ENCODE results near the gene SENP1. TPM values are rescaled to one million over a fixed set of nuclear protein-coding genes. Genes with fewer than 3 reads are reported as not detected.

The SENP1 gene
- total and polyA plus RNA-seq, 5 donors from 2014 or later = 10.7 to 25.1 (median 12.9) TPM

DNA sequence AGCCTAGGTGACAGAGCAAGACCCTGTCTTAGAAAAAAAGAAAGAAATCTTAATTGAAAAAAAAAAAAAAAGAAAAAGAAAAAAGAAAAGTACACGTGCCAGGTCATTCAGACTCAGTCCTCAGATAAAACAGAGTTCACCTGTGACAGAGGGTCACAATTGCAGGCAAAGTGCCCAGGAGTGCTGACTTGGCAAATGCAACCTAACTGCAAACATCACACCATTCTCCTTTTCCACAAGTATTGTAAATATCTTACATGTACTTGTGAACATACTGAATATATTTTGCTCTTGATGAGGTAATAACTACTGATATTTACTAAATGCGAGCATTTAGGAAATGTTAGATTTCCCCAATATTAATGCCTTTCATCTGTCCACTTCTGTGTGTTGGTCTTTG, 92.6 kb downstream of the SENP1 start:
- ATAC-seq (ENCODE audit: low read depth in 2 of 2) = no peak
- H3K27ac Mint-ChIP-seq = no peak overlapping the region
- peaks cover 27% of the 10 kb centered on the region for H3K27me3 ChIP-seq (ENCODE audit: control insufficient read depth, insufficient read depth, low read length)
- peaks cover 36% of the 10 kb centered on the region for H3K27me3 Mint-ChIP-seq
- no peaks in the 10 kb centered on the region for H3K36me3 Mint-ChIP-seq
- peaks cover 0 to 6% (median 0%) of the 10 kb centered on the region in 7 donors for H3K9me3 Mint-ChIP-seq
- H3K4me1 Mint-ChIP-seq = no peaks in the 10 kb centered on the region
- no peak for DNase-seq
- H3K4me3 Mint-ChIP-seq = no peak overlapping the region
- H3K9me3 ChIP-seq (ENCODE audit: control insufficient read depth in 2 of 2, low read length in 2 of 2) = no peaks in the 10 kb centered on the region
- H3K4me3 ChIP-seq (ENCODE audit: low read depth, low read length) = no peak overlapping the region
- H3K27ac ChIP-seq (ENCODE audit: insufficient read depth, low read length, poor library complexity, severe bottlenecking) = no peak overlapping the region
- H3K36me3 ChIP-seq (ENCODE audit: control insufficient read depth, insufficient read depth, low read length) = no peaks in the 10 kb centered on the region
- no peaks in the 10 kb centered on the region for H3K4me1 ChIP-seq (ENCODE audit: control insufficient read depth, insufficient read depth, low read length, poor library complexity, severe bottlenecking)

DNA sequence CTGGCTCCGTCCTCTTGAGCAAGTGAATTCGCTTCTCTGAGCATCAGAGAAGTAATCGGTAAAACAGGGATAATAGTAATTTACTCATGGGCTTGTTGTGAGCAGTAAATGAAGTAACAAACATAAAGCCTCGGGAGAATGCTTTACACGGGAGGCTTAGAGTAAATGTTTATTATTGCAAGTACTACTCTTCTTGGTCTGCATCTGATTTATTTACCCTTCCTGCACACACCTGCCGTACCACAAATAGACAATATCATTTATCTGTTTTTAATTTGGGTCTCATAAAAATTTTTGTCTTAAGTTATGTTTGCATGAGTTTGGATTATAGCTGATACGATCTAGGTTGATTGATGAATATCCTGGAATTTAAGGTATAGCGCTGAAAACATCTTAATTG, 93.8 kb downstream of the SENP1 start:
- Histone ChIP-seq H3K4me3 (ENCODE audit: low read depth, low read length) (no peak overlapping the region), H3K27ac (ENCODE audit: insufficient read depth, low read length, poor library complexity, severe bottlenecking) (no peak overlapping the region), H3K27me3 (ENCODE audit: control insufficient read depth, insufficient read depth, low read length) (peaks cover 36% of the 10 kb centered on the region), H3K36me3 (ENCODE audit: control insufficient read depth, insufficient read depth, low read length) (no peaks in the 10 kb centered on the region), H3K9me3 (ENCODE audit: control insufficient read depth in 2 of 2, low read length in 2 of 2) (no peaks in the 10 kb centered on the region), H3K4me1 (ENCODE audit: control insufficient read depth, insufficient read depth, low read length, poor library complexity, severe bottlenecking) (no peaks in the 10 kb centered on the region)
- Mint-ChIP-seq H3K4me1 (no peaks in the 10 kb centered on the region), H3K27me3 (peaks cover 47% of the 10 kb centered on the region), H3K9me3 (peaks cover 0 to 6% (median 0%) of the 10 kb centered on the region in 7 donors), H3K4me3 (no peak overlapping the region), H3K27ac (peak overlapping the region in 1 of 3 donors; percentile 32), H3K36me3 (no peaks in the 10 kb centered on the region)
- ATAC-seq (ENCODE audit: low read depth in 2 of 2) = no peak
- DNase-seq = no peak

DNA sequence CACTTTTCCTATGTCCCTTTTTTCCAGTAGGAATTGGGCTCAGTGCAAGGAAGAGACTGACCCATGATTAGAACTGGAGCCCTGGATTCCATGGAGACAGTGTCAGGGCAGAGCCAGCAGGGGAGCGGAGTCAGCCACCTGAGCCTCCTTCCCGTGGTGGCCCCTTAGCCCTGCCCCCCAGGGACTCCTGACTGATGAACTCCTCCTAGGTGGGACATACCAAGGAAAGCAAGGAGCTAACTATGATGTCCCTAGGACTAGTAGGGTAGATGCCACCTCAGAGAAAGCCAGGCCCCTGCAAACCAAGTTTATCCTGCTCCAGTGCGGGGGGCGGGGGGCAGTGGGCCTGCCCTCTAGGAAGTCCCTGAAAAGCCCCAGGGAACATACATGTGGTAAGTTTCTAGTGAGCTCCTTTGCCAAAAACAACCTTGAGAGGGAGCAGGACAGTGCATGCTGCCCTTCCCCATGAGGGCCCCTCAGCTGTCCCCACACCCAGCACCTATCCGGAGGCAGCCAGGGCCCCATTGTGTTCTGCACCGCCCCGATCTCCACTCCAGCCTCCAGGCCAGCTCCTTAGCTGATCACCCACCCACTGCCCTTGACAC, 95.4 kb downstream of the SENP1 start:
- H3K4me3 ChIP-seq (ENCODE audit: low read depth, low read length) = no peak overlapping the region
- H3K27me3 ChIP-seq (ENCODE audit: control insufficient read depth, insufficient read depth, low read length) = peaks cover 43% of the 10 kb centered on the region
- H3K36me3 Mint-ChIP-seq = no peaks in the 10 kb centered on the region
- H3K4me1 Mint-ChIP-seq = peaks cover 0 to 2% (median 0%) of the 10 kb centered on the region in 4 donors
- peaks cover 63% of the 10 kb centered on the region for H3K27me3 Mint-ChIP-seq
- peaks cover 0 to 6% (median 0%) of the 10 kb centered on the region in 7 donors for H3K9me3 Mint-ChIP-seq
- H3K4me3 Mint-ChIP-seq = no peak overlapping the region
- ATAC-seq (ENCODE audit: low read depth in 2 of 2) (no peak), DNase-seq (no peak)
- H3K4me1 ChIP-seq (ENCODE audit: control insufficient read depth, insufficient read depth, low read length, poor library complexity, severe bottlenecking) = no peaks in the 10 kb centered on the region
- no peaks in the 10 kb centered on the region for H3K36me3 ChIP-seq (ENCODE audit: control insufficient read depth, insufficient read depth, low read length)
- H3K27ac ChIP-seq (ENCODE audit: insufficient read depth, low read length, poor library complexity, severe bottlenecking) = no peak overlapping the region
- no peaks in the 10 kb centered on the region for H3K9me3 ChIP-seq (ENCODE audit: control insufficient read depth in 2 of 2, low read length in 2 of 2)
- H3K27ac Mint-ChIP-seq = no peak overlapping the region

DNA sequence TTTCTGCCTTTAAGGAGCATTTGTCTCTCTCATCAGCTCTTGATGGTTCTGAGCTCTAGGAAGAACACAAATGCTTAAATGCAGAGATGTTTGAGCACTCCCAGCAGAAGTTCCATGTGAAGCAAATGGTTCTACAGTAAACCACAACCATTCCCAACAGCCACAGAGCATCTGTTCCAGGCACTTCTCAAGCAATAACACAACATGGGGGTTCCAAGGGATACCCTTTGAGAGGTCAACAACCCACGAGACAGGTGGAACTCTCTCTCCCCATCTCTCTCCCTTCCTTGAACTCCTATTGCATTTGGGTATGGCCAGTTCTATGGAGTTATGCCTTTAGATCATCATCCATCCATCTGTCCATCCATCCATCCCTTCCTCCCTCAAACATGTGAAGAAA, 96.4 kb downstream of the SENP1 start:
- peaks cover 72% of the 10 kb centered on the region for H3K27me3 Mint-ChIP-seq
- no peak for DNase-seq
- H3K27ac Mint-ChIP-seq = no peak overlapping the region
- Histone ChIP-seq H3K36me3 (ENCODE audit: control insufficient read depth, insufficient read depth, low read length) (no peaks in the 10 kb centered on the region), H3K27me3 (ENCODE audit: control insufficient read depth, insufficient read depth, low read length) (peaks cover 37% of the 10 kb centered on the region), H3K4me3 (ENCODE audit: low read depth, low read length) (no peak overlapping the region), H3K9me3 (ENCODE audit: control insufficient read depth in 2 of 2, low read length in 2 of 2) (no peaks in the 10 kb centered on the region), H3K4me1 (ENCODE audit: control insufficient read depth, insufficient read depth, low read length, poor library complexity, severe bottlenecking) (peaks cover 5% of the 10 kb centered on the region), H3K27ac (ENCODE audit: insufficient read depth, low read length, poor library complexity, severe bottlenecking) (no peak overlapping the region)
- H3K36me3 Mint-ChIP-seq = no peaks in the 10 kb centered on the region
- no peak for ATAC-seq (ENCODE audit: low read depth in 2 of 2)
- no peak overlapping the region for H3K4me3 Mint-ChIP-seq
- H3K9me3 Mint-ChIP-seq = peaks cover 0 to 6% (median 0%) of the 10 kb centered on the region in 7 donors
- peaks cover 0 to 6% (median 0%) of the 10 kb centered on the region in 4 donors for H3K4me1 Mint-ChIP-seq

DNA sequence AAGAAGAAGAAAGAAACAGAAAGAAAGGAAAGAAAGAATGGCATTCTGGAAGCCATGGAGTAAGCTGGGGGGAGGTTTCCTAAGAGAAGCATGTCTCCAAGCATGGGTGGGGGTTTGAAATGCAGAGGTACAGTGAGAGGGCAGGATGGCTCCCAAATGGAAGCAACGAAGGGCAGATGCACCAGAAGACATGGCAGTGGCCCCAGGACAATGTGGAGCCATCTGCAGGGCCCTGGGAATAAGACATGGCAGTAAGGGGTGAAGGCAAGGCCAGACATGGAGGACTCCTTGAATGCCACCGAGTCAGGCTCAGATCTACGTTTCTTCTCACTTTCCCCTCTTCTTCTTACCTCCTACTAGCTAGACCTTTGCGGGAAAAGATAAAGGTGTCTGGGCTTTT, 96.9 kb downstream of the SENP1 start:
- no peak overlapping the region for H3K4me3 Mint-ChIP-seq
- H3K4me1 Mint-ChIP-seq = peaks cover 0 to 9% (median under 1%) of the 10 kb centered on the region in 4 donors
- no peaks in the 10 kb centered on the region for H3K36me3 Mint-ChIP-seq
- ATAC-seq (ENCODE audit: low read depth in 2 of 2) = no peak
- no peak overlapping the region for H3K27ac Mint-ChIP-seq
- no peak for DNase-seq
- Histone ChIP-seq H3K36me3 (ENCODE audit: control insufficient read depth, insufficient read depth, low read length) (no peaks in the 10 kb centered on the region), H3K4me1 (ENCODE audit: control insufficient read depth, insufficient read depth, low read length, poor library complexity, severe bottlenecking) (peaks cover 10% of the 10 kb centered on the region), H3K27ac (ENCODE audit: insufficient read depth, low read length, poor library complexity, severe bottlenecking) (no peak overlapping the region), H3K4me3 (ENCODE audit: low read depth, low read length) (no peak overlapping the region), H3K9me3 (ENCODE audit: control insufficient read depth in 2 of 2, low read length in 2 of 2) (no peaks in the 10 kb centered on the region), H3K27me3 (ENCODE audit: control insufficient read depth, insufficient read depth, low read length) (peaks cover 37% of the 10 kb centered on the region)
- peaks cover 0 to 6% (median 0%) of the 10 kb centered on the region in 7 donors for H3K9me3 Mint-ChIP-seq
- peaks cover 77% of the 10 kb centered on the region for H3K27me3 Mint-ChIP-seq

DNA sequence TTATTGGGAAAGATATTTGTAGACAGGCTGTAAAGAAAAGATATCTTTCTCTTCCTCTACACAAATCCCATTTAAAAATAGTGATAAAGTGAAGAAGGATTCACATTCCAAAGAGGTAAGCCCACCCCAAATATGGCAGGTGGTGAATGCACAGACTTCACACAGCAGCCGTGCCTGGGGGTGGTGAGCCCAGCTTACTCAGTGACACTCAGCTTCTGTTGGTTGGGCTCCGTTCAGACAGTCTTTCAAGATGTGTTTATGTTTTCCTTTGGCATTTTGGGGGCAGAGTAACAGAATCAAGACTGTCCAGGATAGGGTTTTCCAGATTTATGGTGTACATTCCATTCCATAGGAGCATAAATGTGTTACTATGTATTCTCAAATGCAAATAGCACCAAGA, 97.5 kb downstream of the SENP1 start:
- Mint-ChIP-seq H3K4me1 (peaks cover 4 to 15% (median 6%) of the 10 kb centered on the region in 4 donors), H3K27me3 (peaks cover 83% of the 10 kb centered on the region), H3K4me3 (no peak overlapping the region), H3K9me3 (peaks cover 0 to 6% (median 0%) of the 10 kb centered on the region in 7 donors), H3K27ac (no peak overlapping the region), H3K36me3 (no peaks in the 10 kb centered on the region)
- no peak for DNase-seq
- H3K4me3 ChIP-seq (ENCODE audit: low read depth, low read length) = no peak overlapping the region
- peaks cover 16% of the 10 kb centered on the region for H3K4me1 ChIP-seq (ENCODE audit: control insufficient read depth, insufficient read depth, low read length, poor library complexity, severe bottlenecking)
- H3K36me3 ChIP-seq (ENCODE audit: control insufficient read depth, insufficient read depth, low read length) = no peaks in the 10 kb centered on the region
- no peak overlapping the region for H3K27ac ChIP-seq (ENCODE audit: insufficient read depth, low read length, poor library complexity, severe bottlenecking)
- no peaks in the 10 kb centered on the region for H3K9me3 ChIP-seq (ENCODE audit: control insufficient read depth in 2 of 2, low read length in 2 of 2)
- H3K27me3 ChIP-seq (ENCODE audit: control insufficient read depth, insufficient read depth, low read length) = peaks cover 42% of the 10 kb centered on the region
- ATAC-seq (ENCODE audit: low read depth in 2 of 2) = no peak

DNA sequence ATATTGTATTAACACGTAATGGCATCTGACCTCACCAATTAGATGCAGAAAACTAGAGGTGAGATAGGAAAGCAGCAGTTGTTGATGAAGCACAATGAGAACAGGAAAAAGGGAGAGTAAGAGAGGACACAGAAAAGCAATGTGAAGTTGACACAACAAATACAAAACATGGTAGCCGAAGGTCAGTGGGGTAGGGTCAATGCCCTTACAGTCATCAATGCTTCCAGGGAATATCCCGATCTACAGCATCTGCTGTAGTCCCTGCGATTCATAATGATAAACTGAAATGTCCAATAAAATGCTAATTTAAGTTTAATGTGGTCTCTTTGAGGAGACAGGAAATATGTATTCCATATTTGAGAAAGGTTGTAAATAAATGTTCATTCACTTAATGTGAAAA, 98.7 kb downstream of the SENP1 start:
- Mint-ChIP-seq H3K4me3 (no peak overlapping the region), H3K9me3 (peaks cover 0 to 5% (median 0%) of the 10 kb centered on the region in 7 donors), H3K27me3 (peaks cover 86% of the 10 kb centered on the region), H3K27ac (no peak overlapping the region), H3K36me3 (no peaks in the 10 kb centered on the region), H3K4me1 (peaks cover 7 to 25% (median 14%) of the 10 kb centered on the region in 4 donors)
- no peak overlapping the region for H3K4me3 ChIP-seq (ENCODE audit: low read depth, low read length)
- no peaks in the 10 kb centered on the region for H3K9me3 ChIP-seq (ENCODE audit: control insufficient read depth in 2 of 2, low read length in 2 of 2)
- no peak for DNase-seq
- peaks cover 49% of the 10 kb centered on the region for H3K27me3 ChIP-seq (ENCODE audit: control insufficient read depth, insufficient read depth, low read length)
- H3K4me1 ChIP-seq (ENCODE audit: control insufficient read depth, insufficient read depth, low read length, poor library complexity, severe bottlenecking) = peaks cover 27% of the 10 kb centered on the region
- no peak overlapping the region for H3K27ac ChIP-seq (ENCODE audit: insufficient read depth, low read length, poor library complexity, severe bottlenecking)
- H3K36me3 ChIP-seq (ENCODE audit: control insufficient read depth, insufficient read depth, low read length) = no peaks in the 10 kb centered on the region
- ATAC-seq (ENCODE audit: low read depth in 2 of 2) = no peak

DNA sequence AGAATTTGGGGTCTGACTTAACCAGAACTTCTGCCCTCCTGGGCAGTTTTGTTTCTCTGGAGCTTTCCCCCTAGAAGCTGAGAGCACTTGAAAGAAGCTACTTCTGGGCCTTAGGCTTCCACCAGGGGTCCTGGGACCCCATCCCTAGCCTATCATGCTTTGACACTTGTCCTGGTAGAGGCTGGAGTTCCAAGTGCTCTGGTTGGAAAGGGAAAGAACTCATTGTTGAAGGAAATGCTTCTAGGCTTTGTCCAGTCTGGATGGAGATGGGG, 100.2 kb downstream of the SENP1 start:
- Mint-ChIP-seq H3K4me3 (peak overlapping the region; percentile 77 to 96 (median 78)), H3K36me3 (no peaks in the 10 kb centered on the region)

More for the DNA sequence above, 100.2 kb downstream of the SENP1 start:
- Mint-ChIP-seq H3K27me3 (peaks cover 91% of the 10 kb centered on the region), H3K27ac (no peak overlapping the region), H3K4me1 (peaks cover 11 to 39% (median 22%) of the 10 kb centered on the region in 4 donors), H3K9me3 (peaks cover 0 to 2% (median 0%) of the 10 kb centered on the region in 7 donors)
- peaks cover 49% of the 10 kb centered on the region for H3K27me3 ChIP-seq (ENCODE audit: control insufficient read depth, insufficient read depth, low read length)
- H3K36me3 ChIP-seq (ENCODE audit: control insufficient read depth, insufficient read depth, low read length) = no peaks in the 10 kb centered on the region
- ATAC-seq (ENCODE audit: low read depth in 2 of 2) (no peak), DNase-seq (no peak)
- H3K27ac ChIP-seq (ENCODE audit: insufficient read depth, low read length, poor library complexity, severe bottlenecking) = no peak overlapping the region
- peaks cover 37% of the 10 kb centered on the region for H3K4me1 ChIP-seq (ENCODE audit: control insufficient read depth, insufficient read depth, low read length, poor library complexity, severe bottlenecking)
- no peaks in the 10 kb centered on the region for H3K9me3 ChIP-seq (ENCODE audit: control insufficient read depth in 2 of 2, low read length in 2 of 2)
- H3K4me3 ChIP-seq (ENCODE audit: low read depth, low read length) = no peak overlapping the region

Data from CD4-positive, CD25-positive, alpha-beta regulatory T cell (primary cell).